GM12892 (cell line): ENCODE measurements around the gene GRAMD2A.

Experiments used
- POLR2A ChIP-seq: IDR thresholded peaks from 2 replicates; pipeline ENCODE4 v1.6.1; 2011; ENCODE audit warnings: low read depth, low read length, control low read depth
- POLR2AphosphoS5 ChIP-seq: IDR thresholded peaks from 2 replicates; pipeline ENCODE4 v1.6.1; 2011; ENCODE audit warnings: low read depth, low read length, control low read depth
- TAF1 ChIP-seq: IDR thresholded peaks from 2 replicates; pipeline ENCODE4 v1.6.1; 2011; ENCODE audit warnings: low read depth, mild to moderate bottlenecking, control low read depth, low read length, borderline replicate concordance

GRCh38 chr15:72193836-72194396, 3.7 kb downstream of the GRAMD2A start:
- TF ChIP-seq TAF1 (no peak), POLR2AphosphoS5 (no peak), POLR2A (no peak)
